Stimulated activated naive CD8-positive, alpha-beta T cell treated with anti-CD3 and anti-CD28 coated beads, Interleukin-15, Interleukin-2, amounts not matched to agents 100 U/mL and 50 U/mL, for 24 hours (primary cell): ENCODE data around the gene SLC44A1.
A peak's percentile ranks its signal among the peaks of the same experiment; 100 is the strongest.

Experiments
- ATAC-seq: fragments of 150-1000 bp; cut with Tn5 transposase; one replicate; pipeline ENCODE4 v1.10.0; 2021
- DNase-seq: peaks from one replicate; pipeline ENCODE4 v3.0.0; 2021

The SLC44A1 gene

GRCh38 chr9:105432247-105432842, 187.9 kb downstream of the SLC44A1 start:
- DNase-seq (no peak), ATAC-seq (no peak)

DNA sequence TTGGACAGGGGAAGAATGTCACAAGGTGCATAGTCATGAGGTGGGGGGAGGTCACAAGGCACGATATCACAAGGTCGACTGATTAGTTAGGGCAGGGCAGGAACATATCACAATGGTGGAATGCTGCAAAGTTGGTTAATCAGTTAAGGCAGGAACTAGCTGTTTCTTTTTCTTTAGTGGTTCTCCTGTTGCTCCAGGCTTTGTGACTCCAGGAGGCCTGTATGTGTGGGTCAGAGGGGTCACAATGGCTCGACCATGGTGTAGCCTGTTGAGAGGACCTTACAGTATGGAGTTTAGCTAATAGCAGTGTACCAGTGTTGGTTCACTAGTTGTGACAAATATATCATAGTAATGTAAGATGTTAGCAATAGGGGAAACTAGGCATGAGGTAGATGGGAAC, 191.0 kb downstream of the SLC44A1 start:
- ATAC-seq (no peak), DNase-seq (no peak)

GRCh38 chr9:105436783-105437182, 192.3 kb downstream of the SLC44A1 start:
- DNase-seq = no peak
- no peak for ATAC-seq

DNA sequence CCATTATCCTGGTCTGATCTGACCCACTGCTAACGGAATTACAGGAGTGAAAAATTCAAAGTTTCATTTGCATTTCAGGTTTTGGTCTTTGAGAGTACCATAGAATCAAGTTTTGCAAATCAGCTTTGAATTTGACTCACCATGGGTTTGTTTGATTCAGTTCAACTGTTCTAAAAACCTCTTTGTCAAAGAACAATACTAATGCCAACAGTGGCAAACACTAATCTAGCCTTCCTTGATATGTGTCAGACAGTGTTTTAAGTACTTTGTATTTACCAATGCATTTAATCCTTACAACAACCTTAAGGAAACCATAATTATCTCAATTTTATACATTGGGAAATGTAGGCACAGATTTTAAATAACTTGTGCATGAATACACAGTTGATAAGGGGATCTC, 193.3 kb downstream of the SLC44A1 start:
- DNase-seq = no peak
- ATAC-seq = no peak

- ATAC-seq (no peak), DNase-seq (no peak)
These were observed 193.8 kb downstream of the SLC44A1 start for GRCh38 chr9:105438141-105438806.

GRCh38 chr9:105439428-105439827, 195.0 kb downstream of the SLC44A1 start:
- no peak for DNase-seq
- no peak for ATAC-seq

DNA sequence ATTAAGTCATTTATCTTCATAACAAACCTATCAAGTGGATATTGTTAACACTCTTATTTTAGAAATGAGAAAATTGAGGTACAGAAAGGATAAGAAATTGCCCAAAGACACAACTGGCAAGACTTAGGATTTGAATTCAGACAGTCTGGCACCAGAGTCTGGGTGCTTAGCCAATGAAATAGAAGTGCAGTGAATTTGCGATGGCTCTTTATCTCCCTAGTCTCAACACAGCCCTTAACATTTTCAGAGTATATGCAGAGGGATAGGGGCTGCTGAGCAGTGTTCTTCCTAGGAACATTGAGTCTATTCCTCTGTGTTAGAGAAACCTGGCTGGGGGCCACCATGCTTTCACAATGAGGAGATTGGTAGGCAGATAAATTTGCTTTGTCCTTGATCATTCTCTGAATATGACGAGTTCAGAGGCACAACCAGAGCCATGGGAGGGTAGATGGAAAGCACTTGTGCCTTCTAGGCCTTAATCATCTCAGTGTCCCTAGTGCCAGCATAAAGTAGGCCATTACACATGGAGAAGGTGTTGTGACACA, 197.2 kb downstream of the SLC44A1 start:
- no peak for ATAC-seq

DNA sequence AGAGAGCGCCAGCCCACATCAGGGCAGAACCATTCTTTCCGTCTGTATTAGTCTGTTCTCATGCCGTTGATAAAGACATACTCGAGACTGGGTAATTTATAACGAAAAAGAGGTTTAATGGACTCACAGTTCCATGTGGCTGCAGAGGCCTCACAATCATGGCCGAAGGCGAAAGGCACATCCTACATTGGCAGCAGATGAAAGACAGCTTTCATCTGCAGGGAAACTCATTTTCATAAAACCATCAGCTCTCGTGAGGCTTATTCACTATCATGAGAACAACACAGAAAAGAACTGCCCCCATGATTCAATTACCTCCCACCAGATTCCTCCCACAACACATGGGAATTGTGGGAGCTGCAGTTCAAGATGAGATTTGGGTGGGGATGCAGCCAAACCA, 198.7 kb downstream of the SLC44A1 start:
- DNase-seq = no peak
- ATAC-seq = no peak

More for the DNA sequence above, 197.2 kb downstream of the SLC44A1 start:
- DNase-seq = no peak

GRCh38 chr9:105444130-105444529, 199.7 kb downstream of the SLC44A1 start:
- no peak for ATAC-seq
- DNase-seq = no peak

DNA sequence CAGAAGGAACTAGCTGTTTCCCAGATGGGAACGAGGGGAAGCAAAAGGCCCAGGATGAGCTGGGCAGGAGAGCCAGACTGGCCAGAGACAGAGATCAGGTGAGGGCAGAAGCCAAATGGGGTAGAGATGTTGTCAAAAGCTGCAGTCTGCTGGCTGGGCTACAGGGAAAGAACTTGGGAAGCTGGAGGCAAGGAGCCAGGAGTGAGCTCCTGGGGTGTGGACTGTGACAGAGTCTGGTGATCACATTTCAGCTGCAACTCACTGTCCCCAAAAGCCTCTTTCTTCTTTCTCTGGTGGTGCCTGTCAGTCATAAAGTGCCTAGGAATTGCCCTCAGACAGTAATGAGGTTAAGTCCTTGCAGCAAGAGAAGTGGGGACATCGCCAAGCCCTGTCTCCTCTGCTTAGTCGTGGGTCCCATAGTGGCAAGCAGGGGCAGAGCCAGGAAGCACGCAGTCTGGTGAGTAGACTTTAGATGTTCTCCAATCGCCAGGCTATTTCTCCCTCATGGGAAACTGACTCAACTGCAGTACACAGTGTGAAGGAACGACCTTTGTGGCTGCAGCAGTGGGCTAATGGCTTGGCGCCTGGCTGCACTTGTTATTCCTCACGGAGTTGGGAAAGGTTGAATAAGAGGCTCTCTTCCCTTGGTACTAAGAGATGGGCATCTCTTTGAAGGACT, 200.9 kb downstream of the SLC44A1 start:
- no peak for ATAC-seq
- no peak for DNase-seq

DNA sequence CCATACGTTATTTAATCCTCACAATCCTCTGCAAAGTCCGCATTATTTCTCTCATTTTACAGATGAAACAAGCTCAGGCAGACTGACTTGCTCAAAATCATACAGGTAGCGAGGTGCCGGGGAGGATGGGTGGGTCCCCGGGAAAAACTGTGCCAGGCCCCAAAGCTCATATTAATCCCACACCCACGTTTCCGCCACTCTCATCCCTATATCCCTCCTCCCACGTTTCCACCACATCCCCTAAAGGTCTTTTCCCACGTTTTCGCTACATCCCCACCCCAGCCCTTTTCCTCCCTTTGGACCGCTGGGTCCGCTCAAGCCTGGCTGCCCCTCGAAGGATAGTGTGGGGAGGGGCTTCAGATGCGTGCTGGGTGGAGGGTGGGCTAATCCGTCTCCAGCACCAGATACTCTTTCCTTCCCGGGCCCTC, 202.9 kb downstream of the SLC44A1 start:
- no peak for DNase-seq
- ATAC-seq = no peak

DNA sequence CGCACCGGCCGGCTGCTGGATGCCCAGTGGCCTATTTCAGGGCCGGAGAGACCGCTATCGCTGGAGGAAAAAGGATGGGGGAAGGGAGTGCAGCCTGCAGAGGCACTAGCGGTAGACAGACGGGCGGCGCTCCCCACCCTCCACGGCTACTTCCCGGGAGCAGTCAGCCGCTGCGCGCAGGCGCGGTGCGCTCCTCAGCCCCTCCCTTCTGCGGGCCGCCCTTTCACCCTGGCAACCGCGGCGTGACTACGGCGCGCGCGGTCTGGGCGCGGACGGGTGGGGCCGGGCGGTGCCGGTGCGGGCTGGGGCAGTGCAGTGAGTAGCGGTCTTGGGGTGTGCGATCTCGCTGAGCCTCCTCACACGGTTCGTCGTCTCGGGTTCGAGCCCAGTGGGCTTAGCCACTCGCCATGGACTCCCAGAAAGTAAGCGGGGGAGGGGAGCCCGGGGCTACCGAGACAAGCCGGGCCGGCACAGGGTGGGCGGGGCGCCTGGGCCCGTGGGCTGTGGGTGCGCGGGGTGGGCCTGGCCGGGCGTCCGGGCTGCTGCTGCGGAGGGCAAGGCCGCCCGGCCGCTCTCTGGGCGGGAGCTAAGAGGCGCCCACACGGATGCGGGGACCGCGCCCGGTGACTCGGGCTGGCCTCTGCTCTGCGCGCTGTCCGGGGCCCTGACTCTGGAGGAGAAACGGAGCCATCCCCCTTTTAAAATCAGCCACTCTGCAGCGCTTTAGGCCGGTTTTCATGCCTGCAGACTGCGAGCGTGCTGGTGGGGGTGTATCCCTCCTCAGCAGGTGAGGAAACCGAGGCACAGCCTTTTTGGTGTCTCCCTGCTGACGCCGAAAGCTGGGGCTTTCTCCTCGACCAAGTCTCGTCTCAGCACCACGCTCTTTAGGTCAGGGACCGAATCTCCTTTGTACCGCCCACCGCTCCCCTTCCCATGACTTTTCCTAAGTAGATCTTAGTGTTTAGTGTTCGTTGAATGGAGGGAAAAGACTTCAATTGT, 203.7 kb downstream of the SLC44A1 start, which contains the start of gene FSD1L:
FSD1L (plus strand) TSS at position 221 of the 999 bp plus-strand sequence; CDS start at position 408, 187 bp downstream.
- ATAC-seq (peak; percentile 95), DNase-seq (peak; percentile 88)

DNA sequence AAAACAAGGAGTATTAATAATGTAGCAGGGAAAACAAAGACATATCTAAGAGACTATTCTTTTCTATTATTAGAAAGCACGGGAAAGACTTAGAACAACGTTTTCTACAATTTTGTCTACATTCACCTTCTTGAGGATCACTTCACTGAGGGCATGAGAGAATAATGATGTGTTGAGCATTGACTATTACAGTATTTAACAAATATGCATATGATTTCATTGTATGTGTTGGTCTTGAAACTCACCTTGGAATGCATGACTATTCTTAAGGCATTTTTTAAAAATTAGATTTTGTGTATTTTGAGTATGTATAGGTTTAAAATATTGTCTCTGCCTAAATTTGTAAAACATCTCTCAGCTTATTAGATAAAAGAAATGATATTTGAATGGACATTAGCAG, 204.6 kb downstream of the SLC44A1 start:
- ATAC-seq (no peak), DNase-seq (no peak)

GRCh38 chr9:105452185-105452584, 207.7 kb downstream of the SLC44A1 start:
- DNase-seq (no peak), ATAC-seq (no peak)

DNA sequence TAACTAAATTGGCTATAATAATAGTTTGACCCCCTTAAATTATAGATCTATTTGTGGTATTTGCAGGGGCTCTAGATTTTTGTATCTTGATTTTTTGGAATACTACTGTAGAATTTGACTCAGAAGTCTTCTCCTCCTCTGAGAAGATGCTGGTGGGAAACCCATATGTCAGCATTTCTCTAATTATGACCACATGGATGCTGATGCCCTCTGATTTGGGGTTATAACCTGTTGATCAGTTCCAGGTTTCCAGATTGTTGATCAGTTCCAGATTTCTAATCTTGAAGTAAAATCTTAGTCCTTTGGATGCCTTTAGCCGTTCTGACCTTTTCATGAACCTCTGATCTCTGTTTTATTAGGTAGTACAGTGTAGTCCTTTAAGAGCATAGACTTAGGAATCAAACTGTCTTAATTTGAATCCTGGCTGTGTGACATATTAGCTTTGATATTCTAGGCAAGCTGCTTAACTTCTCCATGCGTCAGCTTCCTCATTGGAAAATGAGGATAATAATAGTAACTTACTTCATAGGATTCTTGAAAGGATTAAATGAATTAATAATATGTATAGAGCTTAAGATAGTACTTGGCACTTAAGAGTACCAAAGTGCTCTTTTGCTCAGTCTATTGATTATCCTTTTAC, 211.5 kb downstream of the SLC44A1 start:
- no peak for ATAC-seq
- DNase-seq = no peak

DNA sequence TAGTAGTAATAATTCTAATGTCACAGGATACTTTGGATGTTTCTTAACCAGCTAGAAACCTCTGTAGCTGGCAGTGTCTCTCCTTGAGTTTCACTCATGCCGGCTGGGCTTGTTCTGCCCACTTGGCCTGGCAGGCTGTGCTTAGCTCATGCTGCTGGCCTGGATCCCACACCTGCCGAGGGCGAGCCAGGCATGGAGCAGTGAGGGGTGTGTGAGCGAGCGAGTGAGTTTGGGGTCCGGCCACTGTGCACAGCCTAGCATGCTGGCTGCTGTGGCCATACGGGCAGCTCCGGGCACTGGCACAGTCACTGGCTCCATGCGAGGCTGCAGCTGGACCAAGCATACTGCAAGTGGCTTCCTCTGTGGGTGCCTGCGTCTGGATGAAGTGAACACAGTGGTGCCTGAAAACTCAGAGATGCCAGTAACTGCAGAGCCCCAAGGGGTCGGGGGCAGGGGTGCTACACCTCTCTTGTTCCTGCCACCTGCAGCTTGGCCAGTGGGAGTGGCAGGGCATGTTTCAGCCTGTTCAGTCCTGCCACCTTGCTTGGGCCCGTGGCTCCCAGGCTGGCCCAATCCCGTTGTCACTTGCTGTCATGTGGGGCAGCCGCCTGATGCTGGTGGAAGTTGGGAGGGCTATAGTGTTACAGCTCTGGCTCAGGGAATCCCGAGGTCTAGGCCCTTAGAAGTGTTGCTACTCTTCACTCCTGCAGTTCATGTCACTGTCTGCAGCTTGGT, 213.3 kb downstream of the SLC44A1 start:
- ATAC-seq (no peak), DNase-seq (no peak)

DNA sequence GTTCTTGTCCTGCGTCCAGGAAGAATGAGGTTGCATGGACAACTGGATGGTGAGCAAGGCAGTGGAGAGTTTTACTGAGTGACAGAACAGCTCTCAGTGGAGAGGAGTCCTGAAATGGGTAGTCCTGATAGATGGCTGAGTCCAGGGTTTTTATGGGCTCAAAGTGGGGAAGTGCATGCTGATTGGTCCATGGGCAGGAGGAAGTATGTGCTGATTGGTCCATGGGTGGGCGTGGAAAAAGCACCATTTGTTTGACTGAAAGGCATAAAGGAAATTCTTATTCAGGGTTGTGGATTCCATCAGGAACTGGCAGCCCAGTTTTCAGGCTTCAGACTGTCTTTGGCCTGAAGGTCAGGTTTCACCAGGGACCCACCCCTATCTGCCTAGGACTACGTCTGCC, 214.0 kb downstream of the SLC44A1 start:
- ATAC-seq (no peak), DNase-seq (no peak)

DNA sequence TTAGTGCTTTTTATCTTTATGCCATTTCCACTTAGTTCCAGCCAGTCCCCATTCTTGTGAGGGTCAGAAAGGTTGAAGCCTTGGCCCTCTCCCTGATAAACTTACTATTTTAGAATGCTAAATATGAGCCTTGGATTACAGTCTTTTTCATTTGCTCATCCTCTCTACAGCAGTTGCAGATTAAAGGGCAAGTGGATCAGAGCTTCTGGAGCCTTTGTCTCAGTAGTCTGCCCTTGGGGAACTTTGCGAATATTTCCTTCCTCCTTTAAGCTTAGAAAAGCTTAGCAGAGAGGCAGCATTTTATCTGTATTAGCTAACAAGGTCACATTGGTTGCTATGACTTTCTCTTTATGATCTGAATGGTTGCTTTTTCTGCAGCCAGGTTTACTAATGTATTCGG, 214.9 kb downstream of the SLC44A1 start:
- no peak for ATAC-seq
- no peak for DNase-seq

- DNase-seq = no peak
- no peak for ATAC-seq
These were observed 222.5 kb downstream of the SLC44A1 start for GRCh38 chr9:105466898-105467455.

- DNase-seq = no peak
- no peak for ATAC-seq
These were observed 224.4 kb downstream of the SLC44A1 start for GRCh38 chr9:105468875-105469274.
